Measurements from ENCODE around the gene RTN4RL1. TPM values are rescaled to one million over a fixed set of nuclear protein-coding genes. Genes with fewer than 3 reads are reported as not detected.

The RTN4RL1 gene
- total and polyA plus RNA-seq, 10 donors = 0.09 to 4.5 (median 1.2) TPM

DNA sequence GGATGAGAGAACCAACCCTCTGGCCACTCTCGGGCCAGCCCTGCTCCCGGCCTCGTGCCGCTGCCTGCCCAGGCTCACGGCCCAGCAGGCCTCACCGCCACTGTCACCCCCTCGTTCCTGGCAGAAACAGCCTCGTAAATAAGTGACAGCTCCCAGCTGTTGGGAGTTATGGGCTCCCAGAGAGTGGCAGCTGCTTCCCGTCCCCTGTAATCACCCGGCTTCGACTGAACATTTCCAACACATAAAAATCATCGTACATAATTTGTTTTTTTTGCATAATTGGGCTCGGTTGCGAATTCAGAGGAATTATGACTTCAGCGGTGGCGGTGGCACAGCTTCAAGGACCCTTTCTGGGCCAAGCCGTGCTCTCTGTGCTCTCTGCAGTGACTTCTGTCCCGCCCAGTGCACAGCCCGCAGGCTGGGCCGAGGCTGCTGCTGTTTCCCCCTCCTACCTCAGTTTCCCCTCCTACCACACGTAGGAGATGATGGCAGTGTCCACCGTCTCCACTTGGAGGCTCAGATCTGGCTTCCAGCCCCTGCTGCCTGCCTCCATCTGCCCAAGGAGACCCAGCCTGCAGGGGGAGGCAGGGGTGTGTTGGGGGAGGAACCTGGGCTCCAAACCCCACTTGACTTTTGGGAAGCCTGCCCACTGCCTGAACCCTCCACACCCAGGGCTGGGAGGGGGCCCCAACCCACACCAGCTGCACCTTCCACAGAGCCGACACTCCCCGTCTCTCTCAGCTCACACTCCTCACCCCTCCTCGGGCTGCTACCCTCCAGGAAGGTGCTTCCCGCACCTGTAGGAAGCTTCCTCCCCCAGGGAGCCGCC, 84.9 kb downstream of the RTN4RL1 start:
- TF ChIP-seq POLR2AphosphoS5 (IDR thresholded peaks at IDR 0.05) = peak; percentile 82 to 88 (median 85)
- TF ChIP-seq, protein P1, sequence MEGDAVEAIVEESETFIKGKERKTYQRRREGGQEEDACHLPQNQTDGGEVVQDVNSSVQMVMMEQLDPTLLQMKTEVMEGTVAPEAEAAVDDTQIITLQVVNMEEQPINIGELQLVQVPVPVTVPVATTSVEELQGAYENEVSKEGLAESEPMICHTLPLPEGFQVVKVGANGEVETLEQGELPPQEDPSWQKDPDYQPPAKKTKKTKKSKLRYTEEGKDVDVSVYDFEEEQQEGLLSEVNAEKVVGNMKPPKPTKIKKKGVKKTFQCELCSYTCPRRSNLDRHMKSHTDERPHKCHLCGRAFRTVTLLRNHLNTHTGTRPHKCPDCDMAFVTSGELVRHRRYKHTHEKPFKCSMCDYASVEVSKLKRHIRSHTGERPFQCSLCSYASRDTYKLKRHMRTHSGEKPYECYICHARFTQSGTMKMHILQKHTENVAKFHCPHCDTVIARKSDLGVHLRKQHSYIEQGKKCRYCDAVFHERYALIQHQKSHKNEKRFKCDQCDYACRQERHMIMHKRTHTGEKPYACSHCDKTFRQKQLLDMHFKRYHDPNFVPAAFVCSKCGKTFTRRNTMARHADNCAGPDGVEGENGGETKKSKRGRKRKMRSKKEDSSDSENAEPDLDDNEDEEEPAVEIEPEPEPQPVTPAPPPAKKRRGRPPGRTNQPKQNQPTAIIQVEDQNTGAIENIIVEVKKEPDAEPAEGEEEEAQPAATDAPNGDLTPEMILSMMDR (IDR thresholded peaks at IDR 0.05 in 8 of 11, conservative IDR thresholded peaks at IDR 0.05 in 3 of 11) = no peak
- H3K27me3 ChIP-seq (replicated peaks in 1 of 7) = peaks cover 0 to 6% (median 0%) of the 10 kb centered on the region in 7 donors
- 73 to 81% (median 79%) methylated on average over 20 to 27 of the region's 27 CpGs for WGBS, 5 donors
- no peak overlapping the region for H3K4me3 ChIP-seq
- H3K9me3 ChIP-seq = no peaks in the 10 kb centered on the region
- peaks cover 0 to 16% (median 3%) of the 10 kb centered on the region in 6 donors for H3K4me1 ChIP-seq
- no peaks in the 10 kb centered on the region for H3K36me3 ChIP-seq
- H3K27ac ChIP-seq = peak overlapping the region in 7 of 8 donors; percentile 13 to 63 (median 46)
- intact Hi-C loops (cut with DNase I; ENCODE audit: low total_unique reads) = no loop called here
- DNase-seq = no peak

DNA sequence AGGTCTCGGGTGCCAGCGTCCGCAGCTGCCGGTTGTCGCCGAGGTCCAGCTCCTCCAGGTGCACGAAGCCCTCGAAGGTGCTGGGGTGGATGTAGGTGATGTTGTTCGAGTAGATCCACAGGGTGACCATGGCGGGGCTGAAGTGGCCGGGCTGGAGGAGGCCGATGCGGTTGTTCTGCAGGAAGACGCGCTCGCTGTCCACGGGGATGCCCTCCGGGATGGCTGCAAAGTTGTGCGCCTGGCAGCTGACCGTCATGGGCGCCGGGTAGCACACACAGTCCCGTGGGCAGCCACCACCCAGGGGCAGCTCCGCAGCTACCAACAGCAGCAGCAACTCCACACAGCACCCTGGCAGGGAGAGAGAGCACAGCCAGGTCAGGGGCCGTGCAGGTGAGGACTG, 87.7 kb downstream of the RTN4RL1 start:
- no peak for DNase-seq
- intact Hi-C loops (cut with DNase I; ENCODE audit: low total_unique reads) = no loop called here
- Histone ChIP-seq H3K36me3 (no peaks in the 10 kb centered on the region), H3K9me3 (no peaks in the 10 kb centered on the region), H3K4me1 (peaks cover 0 to 11% (median 3%) of the 10 kb centered on the region in 6 donors), H3K27ac (no peak overlapping the region), H3K27me3 (replicated peaks in 1 of 7) (peaks cover 0 to 6% (median 0%) of the 10 kb centered on the region in 7 donors), H3K4me3 (no peak overlapping the region)
- TF ChIP-seq POLR2A (IDR thresholded peaks at IDR 0.05) (no peak), POLR2AphosphoS5 (IDR thresholded peaks at IDR 0.05) (no peak)
- TF ChIP-seq, protein P1 (IDR thresholded peaks at IDR 0.05 in 8 of 11, conservative IDR thresholded peaks at IDR 0.05 in 3 of 11) = no peak
- 91 to 96% (median 94%) methylated on average over 22 to 25 of the region's 25 CpGs for WGBS, 5 donors

DNA sequence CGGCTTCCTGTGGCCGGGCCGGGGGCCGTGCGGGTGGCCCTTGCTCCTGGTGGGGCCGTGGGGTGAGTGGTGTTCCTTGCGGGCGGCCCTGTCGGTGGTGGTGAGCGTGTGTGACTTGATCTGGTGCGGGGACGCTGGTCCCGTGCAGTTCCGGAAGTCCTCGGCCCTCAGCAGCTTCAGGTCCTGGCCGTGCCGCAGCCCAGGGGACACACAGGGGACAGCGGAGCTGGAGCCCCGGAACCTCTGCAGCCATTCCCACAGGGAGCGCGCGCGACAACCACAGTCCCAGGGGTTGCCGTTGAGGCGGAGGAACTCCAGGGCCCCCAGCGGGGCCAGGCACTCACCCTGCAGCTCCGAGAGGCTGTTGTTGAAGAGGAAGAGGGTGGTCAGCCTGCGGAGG, 88.4 kb downstream of the RTN4RL1 start:
- H3K4me3 ChIP-seq = no peak overlapping the region
- no peak overlapping the region for H3K27ac ChIP-seq
- intact Hi-C loops (cut with DNase I; ENCODE audit: low total_unique reads) = no loop called here
- TF ChIP-seq POLR2A (IDR thresholded peaks at IDR 0.05) (no peak), POLR2AphosphoS5 (IDR thresholded peaks at IDR 0.05) (no peak)
- TF ChIP-seq, protein P1 (IDR thresholded peaks at IDR 0.05 in 8 of 11, conservative IDR thresholded peaks at IDR 0.05 in 3 of 11) = no peak
- WGBS, 5 donors = 69 to 88% (median 86%) methylated on average over 17 to 28 of the region's 28 CpGs
- H3K9me3 ChIP-seq = no peaks in the 10 kb centered on the region
- no peaks in the 10 kb centered on the region for H3K36me3 ChIP-seq
- H3K4me1 ChIP-seq = peaks cover 0 to 11% (median 3%) of the 10 kb centered on the region in 6 donors
- no peak for DNase-seq
- H3K27me3 ChIP-seq (replicated peaks in 1 of 7) = peaks cover 0 to 10% (median 0%) of the 10 kb centered on the region in 7 donors

DNA sequence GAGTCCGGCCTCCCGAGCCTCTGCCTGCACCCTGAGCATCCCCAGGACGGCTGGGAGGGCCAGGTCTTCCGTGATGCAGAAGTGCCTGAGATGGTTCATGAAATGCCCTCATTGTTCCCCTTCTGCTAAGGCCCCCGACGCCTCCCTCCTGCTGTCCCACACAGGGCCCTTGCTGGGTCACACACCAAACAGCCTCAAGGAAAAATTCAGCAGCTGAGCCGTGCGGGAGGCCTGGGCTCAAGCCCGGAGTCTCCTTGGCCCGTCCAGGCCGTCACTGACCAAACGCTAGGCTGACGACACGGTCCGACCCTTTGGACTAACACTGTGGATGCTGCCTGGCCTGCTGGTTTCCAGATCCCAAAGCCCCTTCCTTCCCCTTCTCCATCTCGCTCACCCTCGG, 90.2 kb downstream of the RTN4RL1 start:
- Histone ChIP-seq H3K27ac (no peak overlapping the region), H3K36me3 (no peaks in the 10 kb centered on the region), H3K4me3 (no peak overlapping the region), H3K9me3 (no peaks in the 10 kb centered on the region), H3K27me3 (replicated peaks in 1 of 7) (peaks cover 0 to 5% (median 0%) of the 10 kb centered on the region in 7 donors), H3K4me1 (no peaks in the 10 kb centered on the region)
- 88 to 92% (median 90%) methylated on average over 17 of the region's 17 CpGs for WGBS, 5 donors
- TF ChIP-seq, protein P1 (IDR thresholded peaks at IDR 0.05 in 8 of 11, conservative IDR thresholded peaks at IDR 0.05 in 3 of 11) = no peak
- no peak for TF ChIP-seq POLR2AphosphoS5 (IDR thresholded peaks at IDR 0.05)
- TF ChIP-seq POLR2A (IDR thresholded peaks at IDR 0.05) = no peak
- DNase-seq = no peak
- intact Hi-C loops (cut with DNase I; ENCODE audit: low total_unique reads) = no loop called here

All from spleen (tissue), 11 donors.